ENCODE data around the gene AMOTL2.

GRCh38 chr3:134326760-134327593 lies 47.3 kb downstream of the AMOTL2 start:
- TF ChIP-seq CTCF (IDR thresholded peaks at IDR 0.05; ENCODE audit: poor library complexity) (no peak), EZH2phosphoT487 (IDR thresholded peaks at IDR 0.05; ENCODE audit: low read depth, severe bottlenecking, unreplicated experiment) (no peak), EZH2 (IDR thresholded peaks at IDR 0.05; ENCODE audit: borderline replicate concordance) (no peak)

Measured in hepatocyte (in vitro differentiated cells).